ENCODE data around the gene IFIT1B.

GRCh38 chr10:89426230-89426868 lies 48.5 kb downstream of the IFIT1B start:
- peak; percentile 82 for TF ChIP-seq CTCF (conservative IDR thresholded peaks at IDR 0.05; ENCODE audit: low read depth, low read length)
- TF ChIP-seq EZH2 (IDR thresholded peaks at IDR 0.05; ENCODE audit: borderline replicate concordance, low read depth, low read length, poor library complexity, severe bottlenecking), result no peak

Measured in A673 (cell line).